Measurements from ENCODE around the gene TRMT61A. TPM values are rescaled to one million over a fixed set of nuclear protein-coding genes. Genes with fewer than 3 reads are reported as not detected.

TRMT61A gene
- total and polyA plus RNA-seq, 2 of the 13 experiments (the other 11 are each of a cell fraction or from before 2014, with no cell fraction given): 6.5 to 13.6 TPM

- TF ChIP-seq, protein P1, sequence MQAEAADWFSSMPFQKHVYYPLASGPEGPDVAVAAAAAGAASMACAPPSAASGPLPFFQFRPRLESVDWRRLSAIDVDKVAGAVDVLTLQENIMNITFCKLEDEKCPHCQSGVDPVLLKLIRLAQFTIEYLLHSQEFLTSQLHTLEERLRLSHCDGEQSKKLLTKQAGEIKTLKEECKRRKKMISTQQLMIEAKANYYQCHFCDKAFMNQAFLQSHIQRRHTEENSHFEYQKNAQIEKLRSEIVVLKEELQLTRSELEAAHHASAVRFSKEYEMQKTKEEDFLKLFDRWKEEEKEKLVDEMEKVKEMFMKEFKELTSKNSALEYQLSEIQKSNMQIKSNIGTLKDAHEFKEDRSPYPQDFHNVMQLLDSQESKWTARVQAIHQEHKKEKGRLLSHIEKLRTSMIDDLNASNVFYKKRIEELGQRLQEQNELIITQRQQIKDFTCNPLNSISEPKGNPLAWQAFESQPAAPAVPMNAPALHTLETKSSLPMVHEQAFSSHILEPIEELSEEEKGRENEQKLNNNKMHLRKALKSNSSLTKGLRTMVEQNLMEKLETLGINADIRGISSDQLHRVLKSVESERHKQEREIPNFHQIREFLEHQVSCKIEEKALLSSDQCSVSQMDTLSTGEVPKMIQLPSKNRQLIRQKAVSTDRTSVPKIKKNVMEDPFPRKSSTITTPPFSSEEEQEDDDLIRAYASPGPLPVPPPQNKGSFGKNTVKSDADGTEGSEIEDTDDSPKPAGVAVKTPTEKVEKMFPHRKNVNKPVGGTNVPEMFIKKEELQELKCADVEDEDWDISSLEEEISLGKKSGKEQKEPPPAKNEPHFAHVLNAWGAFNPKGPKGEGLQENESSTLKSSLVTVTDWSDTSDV (CRISPR knock-in tag; IDR thresholded peaks at IDR 0.05): no peak
- TF ChIP-seq, protein P2, sequence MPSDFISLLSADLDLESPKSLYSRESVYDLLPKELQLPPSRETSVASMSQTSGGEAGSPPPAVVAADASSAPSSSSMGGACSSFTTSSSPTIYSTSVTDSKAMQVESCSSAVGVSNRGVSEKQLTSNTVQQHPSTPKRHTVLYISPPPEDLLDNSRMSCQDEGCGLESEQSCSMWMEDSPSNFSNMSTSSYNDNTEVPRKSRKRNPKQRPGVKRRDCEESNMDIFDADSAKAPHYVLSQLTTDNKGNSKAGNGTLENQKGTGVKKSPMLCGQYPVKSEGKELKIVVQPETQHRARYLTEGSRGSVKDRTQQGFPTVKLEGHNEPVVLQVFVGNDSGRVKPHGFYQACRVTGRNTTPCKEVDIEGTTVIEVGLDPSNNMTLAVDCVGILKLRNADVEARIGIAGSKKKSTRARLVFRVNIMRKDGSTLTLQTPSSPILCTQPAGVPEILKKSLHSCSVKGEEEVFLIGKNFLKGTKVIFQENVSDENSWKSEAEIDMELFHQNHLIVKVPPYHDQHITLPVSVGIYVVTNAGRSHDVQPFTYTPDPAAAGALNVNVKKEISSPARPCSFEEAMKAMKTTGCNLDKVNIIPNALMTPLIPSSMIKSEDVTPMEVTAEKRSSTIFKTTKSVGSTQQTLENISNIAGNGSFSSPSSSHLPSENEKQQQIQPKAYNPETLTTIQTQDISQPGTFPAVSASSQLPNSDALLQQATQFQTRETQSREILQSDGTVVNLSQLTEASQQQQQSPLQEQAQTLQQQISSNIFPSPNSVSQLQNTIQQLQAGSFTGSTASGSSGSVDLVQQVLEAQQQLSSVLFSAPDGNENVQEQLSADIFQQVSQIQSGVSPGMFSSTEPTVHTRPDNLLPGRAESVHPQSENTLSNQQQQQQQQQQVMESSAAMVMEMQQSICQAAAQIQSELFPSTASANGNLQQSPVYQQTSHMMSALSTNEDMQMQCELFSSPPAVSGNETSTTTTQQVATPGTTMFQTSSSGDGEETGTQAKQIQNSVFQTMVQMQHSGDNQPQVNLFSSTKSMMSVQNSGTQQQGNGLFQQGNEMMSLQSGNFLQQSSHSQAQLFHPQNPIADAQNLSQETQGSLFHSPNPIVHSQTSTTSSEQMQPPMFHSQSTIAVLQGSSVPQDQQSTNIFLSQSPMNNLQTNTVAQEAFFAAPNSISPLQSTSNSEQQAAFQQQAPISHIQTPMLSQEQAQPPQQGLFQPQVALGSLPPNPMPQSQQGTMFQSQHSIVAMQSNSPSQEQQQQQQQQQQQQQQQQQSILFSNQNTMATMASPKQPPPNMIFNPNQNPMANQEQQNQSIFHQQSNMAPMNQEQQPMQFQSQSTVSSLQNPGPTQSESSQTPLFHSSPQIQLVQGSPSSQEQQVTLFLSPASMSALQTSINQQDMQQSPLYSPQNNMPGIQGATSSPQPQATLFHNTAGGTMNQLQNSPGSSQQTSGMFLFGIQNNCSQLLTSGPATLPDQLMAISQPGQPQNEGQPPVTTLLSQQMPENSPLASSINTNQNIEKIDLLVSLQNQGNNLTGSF (CRISPR knock-in tag; IDR thresholded peaks at IDR 0.05): no peak
- no peak for TF ChIP-seq MYNN (CRISPR knock-in tag; IDR thresholded peaks at IDR 0.05; ENCODE audit: low read depth)
- TF ChIP-seq ZNF577 (CRISPR knock-in tag; IDR thresholded peaks at IDR 0.05; ENCODE audit: borderline replicate concordance, low read depth): no peak
- TF ChIP-seq, protein P3, sequence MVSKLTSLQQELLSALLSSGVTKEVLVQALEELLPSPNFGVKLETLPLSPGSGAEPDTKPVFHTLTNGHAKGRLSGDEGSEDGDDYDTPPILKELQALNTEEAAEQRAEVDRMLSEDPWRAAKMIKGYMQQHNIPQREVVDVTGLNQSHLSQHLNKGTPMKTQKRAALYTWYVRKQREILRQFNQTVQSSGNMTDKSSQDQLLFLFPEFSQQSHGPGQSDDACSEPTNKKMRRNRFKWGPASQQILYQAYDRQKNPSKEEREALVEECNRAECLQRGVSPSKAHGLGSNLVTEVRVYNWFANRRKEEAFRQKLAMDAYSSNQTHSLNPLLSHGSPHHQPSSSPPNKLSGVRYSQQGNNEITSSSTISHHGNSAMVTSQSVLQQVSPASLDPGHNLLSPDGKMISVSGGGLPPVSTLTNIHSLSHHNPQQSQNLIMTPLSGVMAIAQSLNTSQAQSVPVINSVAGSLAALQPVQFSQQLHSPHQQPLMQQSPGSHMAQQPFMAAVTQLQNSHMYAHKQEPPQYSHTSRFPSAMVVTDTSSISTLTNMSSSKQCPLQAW (CRISPR knock-in tag; IDR thresholded peaks at IDR 0.05): peak; percentile 54; the same call in 1 of the 2 replicates
- no peak; the same call in 1 of the 2 replicates for TF ChIP-seq DR1 (CRISPR knock-in tag; IDR thresholded peaks at IDR 0.05)
- no peak for TF ChIP-seq MED8 (CRISPR knock-in tag; IDR thresholded peaks at IDR 0.05; ENCODE audit: insufficient replicate concordance)
- 0 out of 2 replicates have a peak, but pooled peaks have one; percentile 9 for TF ChIP-seq PCBP1 (IDR thresholded peaks at IDR 0.05; ENCODE audit: borderline replicate concordance, low read depth, low read length)
- no peak for TF ChIP-seq RARG (CRISPR knock-in tag; IDR thresholded peaks at IDR 0.05; ENCODE audit: low read depth)
- TF ChIP-seq REXO4 (CRISPR knock-in tag; IDR thresholded peaks at IDR 0.05; ENCODE audit: borderline replicate concordance): no peak
- TF ChIP-seq ZNF207 (IDR thresholded peaks at IDR 0.05; ENCODE audit: borderline replicate concordance): no peak
- TF ChIP-seq EP300 (IDR thresholded peaks at IDR 0.05; ENCODE audit: low read depth in 2 of 2, low read length in 2 of 2): 0 out of 4 replicates have a peak, but pooled peaks of 1 of the 2 experiments have one; percentile 12
- TF ChIP-seq EP300 (CRISPR knock-in tag; IDR thresholded peaks at IDR 0.05; ENCODE audit: borderline replicate concordance): 0 out of 2 replicates have a peak, but pooled peaks have one; percentile 18
- no peak for TF ChIP-seq NR3C1 (CRISPR knock-in tag; IDR thresholded peaks at IDR 0.05)
- no peak for TF ChIP-seq NFE2 (CRISPR knock-in tag; IDR thresholded peaks at IDR 0.05)
- TF ChIP-seq ZSCAN30 (CRISPR knock-in tag; IDR thresholded peaks at IDR 0.05): no peak
- TF ChIP-seq ZBTB38 (CRISPR knock-in tag; IDR thresholded peaks at IDR 0.05): peak; percentile 16; the same call in 1 of the 2 replicates
Observed at GRCh38 chr14:103562429-103563225, 33.6 kb downstream of the TRMT61A start, which contains the start of the genes BAG5 and COA8 (continued).
